GM23338 (cell line): ENCODE measurements around the gene CPA3.

Source experiments
- CREB1 ChIP-seq: fragments of 250-450 bp; sonication (Bioruptor Pico); IDR thresholded peaks from 2 replicates; pipeline ENCODE4 v1.5.0; 2020; ENCODE audit warnings: low read depth, mild to moderate bottlenecking, moderate library complexity
- CTCF ChIP-seq, 2 experiments: fragments of 200-600 bp in 1 of 2; sonication (generic) in 1 of 2; conservative IDR thresholded peaks; 2 replicates each; pipeline versions ENCODE4 v1.5.1 to v1.6.1; 2016 to 2017; ENCODE audit warnings: antibody characterized with exemption in 2 of 2, low read depth in 2 of 2, mild to moderate bottlenecking in 2 of 2, moderate library complexity in 1 of 2
- EZH2 ChIP-seq: fragments of 200-600 bp; sonication (generic); IDR thresholded peaks from one replicate; pipeline ENCODE4 v1.8.0; 2017; ENCODE audit warnings: antibody characterized with exemption, mild to moderate bottlenecking, low read depth; ENCODE audit not compliant: unreplicated experiment
- EZH2phosphoT487 ChIP-seq: fragments of 200-600 bp; sonication (generic); IDR thresholded peaks from one replicate; pipeline ENCODE4 v1.8.1; 2018; ENCODE audit warnings: antibody characterized with exemption; ENCODE audit not compliant: unreplicated experiment
- POLR2AphosphoS5 ChIP-seq: IDR thresholded peaks from 2 replicates; pipeline ENCODE4 v1.6.1; 2016; ENCODE audit warnings: antibody characterized with exemption, low read depth
- REST ChIP-seq: IDR thresholded peaks from one replicate; pipeline ENCODE4 v1.6.1; 2018; ENCODE audit warnings: antibody characterized with exemption; ENCODE audit not compliant: unreplicated experiment
- ZNF114 ChIP-seq: fragments of 250-450 bp; sonication (Bioruptor Pico); IDR thresholded peaks from 2 replicates; pipeline ENCODE4 v1.5.0; 2020; ENCODE audit warnings: mild to moderate bottlenecking, moderate library complexity
- ZNF331 ChIP-seq: fragments of 250-450 bp; sonication (Bioruptor Pico); IDR thresholded peaks from 2 replicates; pipeline ENCODE4 v1.5.0; 2020; ENCODE audit warnings: low read depth, mild to moderate bottlenecking, moderate library complexity
- ZNF462 ChIP-seq: fragments of 250-450 bp; sonication (Bioruptor Pico); IDR thresholded peaks from 2 replicates; pipeline ENCODE4 v1.5.0; 2020; ENCODE audit warnings: mild to moderate bottlenecking, moderate library complexity

GRCh38 chr3:148820361-148821245 lies 44.5 kb upstream of the CPA3 start:
- TF ChIP-seq ZNF462 (CRISPR knock-in tag) = no peak
- TF ChIP-seq CTCF (conservative IDR thresholded peaks at IDR 0.05; ENCODE audit: low read depth in 2 of 2) = no peak
- no peak for TF ChIP-seq REST
- no peak for TF ChIP-seq EZH2
- TF ChIP-seq CREB1 (CRISPR knock-in tag) = no peak
- no peak for TF ChIP-seq EZH2phosphoT487
- TF ChIP-seq POLR2AphosphoS5 = no peak
- TF ChIP-seq ZNF114 (CRISPR knock-in tag) = no peak
- no peak for TF ChIP-seq ZNF331 (CRISPR knock-in tag)
